WTC11 (cell line): Measurements from ENCODE around the gene SH3BP5L.

ENCODE experiments used
- ATF2 ChIP-seq: sonication (generic); formaldehyde crosslinking; IDR thresholded peaks from 2 replicates; pipeline ENCODE4 v1.8.1; 2022; ENCODE audit warnings: low read depth, missing genetic modification reagents, borderline replicate concordance
- CTCF ChIP-seq: fragments of 200-600 bp; IDR thresholded peaks from 2 replicates; pipeline ENCODE4 v1.8.0; 2022; ENCODE audit warnings: antibody characterized with exemption
- ETV6 ChIP-seq: sonication (generic); formaldehyde crosslinking; IDR thresholded peaks from 2 replicates; pipeline ENCODE4 v1.8.1; 2022; ENCODE audit warnings: mild to moderate bottlenecking, missing genetic modification reagents
- GABPB1 ChIP-seq: sonication (generic); formaldehyde crosslinking; IDR thresholded peaks from 2 replicates; pipeline ENCODE4 v1.8.1; 2023; ENCODE audit warnings: mild to moderate bottlenecking, missing genetic modification reagents
- GTF2I ChIP-seq: fragments of 250-450 bp; sonication (Bioruptor Pico); conservative IDR thresholded peaks from 2 replicates; pipeline ENCODE4 v1.4.0; 2021; ENCODE audit warnings: mild to moderate bottlenecking
- JUN ChIP-seq: sonication (generic); formaldehyde crosslinking; IDR thresholded peaks from 2 replicates; pipeline ENCODE4 v1.8.0; 2023; ENCODE audit warnings: mild to moderate bottlenecking, missing genetic modification reagents
- MAX ChIP-seq: sonication (generic); formaldehyde crosslinking; IDR thresholded peaks from 2 replicates; pipeline ENCODE4 v1.8.0; 2022; ENCODE audit warnings: mild to moderate bottlenecking, missing genetic modification reagents
- MXD4 ChIP-seq: fragments of 250-450 bp; sonication (Bioruptor Pico); IDR thresholded peaks from 2 replicates; pipeline ENCODE4 v1.8.0; 2021; ENCODE audit warnings: mild to moderate bottlenecking, moderate library complexity, borderline replicate concordance
- SMAD4 ChIP-seq: sonication (generic); formaldehyde crosslinking; IDR thresholded peaks from 2 replicates; pipeline ENCODE4 v1.8.0; 2022; ENCODE audit warnings: mild to moderate bottlenecking, missing genetic modification reagents
- SP1 ChIP-seq: sonication (generic); formaldehyde crosslinking; conservative IDR thresholded peaks from 2 replicates; pipeline ENCODE4 v1.8.1; 2022; ENCODE audit warnings: missing genetic modification reagents
- USF2 ChIP-seq: sonication (generic); formaldehyde crosslinking; IDR thresholded peaks from 2 replicates; pipeline ENCODE4 v1.8.1; 2023; ENCODE audit warnings: mild to moderate bottlenecking, missing genetic modification reagents, moderate library complexity
- ZNF317 ChIP-seq: sonication (generic); formaldehyde crosslinking; IDR thresholded peaks from 2 replicates; pipeline ENCODE4 v1.8.1; 2023; ENCODE audit warnings: low read depth, mild to moderate bottlenecking, moderate library complexity, missing genetic modification reagents, borderline replicate concordance
- ZNF425 ChIP-seq: fragments of 250-450 bp; sonication (Bioruptor Pico); conservative IDR thresholded peaks from 2 replicates; pipeline ENCODE4 v1.9.0; 2021; ENCODE audit warnings: mild to moderate bottlenecking
- TF ChIP-seq, protein P1 (sequence below): sonication (generic); formaldehyde crosslinking; IDR thresholded peaks from 2 replicates; pipeline ENCODE4 v1.8.0; 2022; ENCODE audit warnings: mild to moderate bottlenecking, missing genetic modification reagents

- TF ChIP-seq CTCF: no peak
- TF ChIP-seq, protein P1, sequence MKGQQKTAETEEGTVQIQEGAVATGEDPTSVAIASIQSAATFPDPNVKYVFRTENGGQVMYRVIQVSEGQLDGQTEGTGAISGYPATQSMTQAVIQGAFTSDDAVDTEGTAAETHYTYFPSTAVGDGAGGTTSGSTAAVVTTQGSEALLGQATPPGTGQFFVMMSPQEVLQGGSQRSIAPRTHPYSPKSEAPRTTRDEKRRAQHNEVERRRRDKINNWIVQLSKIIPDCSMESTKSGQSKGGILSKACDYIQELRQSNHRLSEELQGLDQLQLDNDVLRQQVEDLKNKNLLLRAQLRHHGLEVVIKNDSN (CRISPR knock-in tag): no peak
- TF ChIP-seq SMAD4: no peak
- TF ChIP-seq USF2 (CRISPR knock-in tag): no peak
- TF ChIP-seq MXD4 (CRISPR knock-in tag): no peak
- TF ChIP-seq ZNF425 (CRISPR knock-in tag): no peak
- no peak for TF ChIP-seq ATF2 (CRISPR knock-in tag)
- TF ChIP-seq MAX (CRISPR knock-in tag): no peak
- no peak for TF ChIP-seq SP1
- TF ChIP-seq ZNF317 (CRISPR knock-in tag): no peak
- TF ChIP-seq JUN: no peak
- TF ChIP-seq GABPB1 (CRISPR knock-in tag): no peak
- TF ChIP-seq ETV6: no peak
- TF ChIP-seq GTF2I: no peak
Observed at GRCh38 chr1:248847181-248847955, 21.7 kb upstream of the SH3BP5L start.
